Lower lobe of right lung (tissue), 2 donors: ENCODE data around the gene TRIM40. TPM values are rescaled to one million over a fixed set of nuclear protein-coding genes. Genes with fewer than 3 reads are reported as not detected.

ENCODE experiments used
- ATAC-seq, 2 donors: fragments of 200-7000 bp; cut with Tn5 transposase; one replicate each; pipeline ENCODE4 v1.9.1; 2020 to 2022; ENCODE audit warnings: mild to moderate bottlenecking in 2 of 2, moderate library complexity in 2 of 2
- DNase-seq: peaks from one replicate; pipeline ENCODE4 v3.0.0-alpha.2; 2020
- H3K27ac ChIP-seq: fragments of 200-600 bp; one replicate; pipeline ENCODE4 v1.8.0; 2022
- H3K27me3 ChIP-seq: fragments of 200-600 bp; one replicate; pipeline ENCODE4 v1.8.0; 2022; ENCODE audit warnings: low read depth
- H3K36me3 ChIP-seq: fragments of 200-600 bp; one replicate; pipeline ENCODE4 v1.8.0; 2022; ENCODE audit warnings: mild to moderate bottlenecking
- H3K4me1 ChIP-seq: fragments of 200-600 bp; one replicate; pipeline ENCODE4 v1.8.0; 2022
- H3K4me3 ChIP-seq: fragments of 200-600 bp; one replicate; pipeline ENCODE4 v1.8.0; 2022; ENCODE audit warnings: mild to moderate bottlenecking
- H3K9me3 ChIP-seq: fragments of 200-600 bp; one replicate; pipeline ENCODE4 v1.8.0; 2022
- CTCF ChIP-seq: fragments of 200-600 bp; IDR thresholded peaks from one replicate; pipeline ENCODE4 v1.8.0; 2022; ENCODE audit warnings: antibody characterized with exemption, mild to moderate bottlenecking
- intact Hi-C: fragments of 100-400 bp; cut with DNase I; formaldehyde crosslinking; loops from one replicate; pipeline ENCODE4 v1.11.0; 2022
- total RNA-seq: library from RNA; stranded (reverse); fragmentation: NEBNext Ultra II Directional; extraction: Animal tissue kit (Norgen Biotek cat#: 25700); gene quantifications from one replicate; pipeline ENCODE4 v1.2.1, GENCODE V29; 2021
- donor health status: DM: no; HTN: yes; CAD: no; lungs with severe emphysema.

Gene TRIM40
- total RNA-seq, 1 donor from 2014 or later, result not detected

GRCh38 chr6:30142665-30143064, 6.7 kb downstream of the TRIM40 start:
- intact Hi-C loops, result no loop called here
- no peak for ATAC-seq
- TF ChIP-seq CTCF, result no peak

GRCh38 chr6:30143780-30144179, 7.8 kb downstream of the TRIM40 start:
- ATAC-seq, result no peak

More at GRCh38 chr6:30142665-30143064, 6.7 kb downstream of the TRIM40 start:
- Histone ChIP-seq H3K9me3 (no peaks in the 10 kb centered on the region), H3K4me3 (no peak overlapping the region), H3K4me1 (no peaks in the 10 kb centered on the region), H3K36me3 (no peaks in the 10 kb centered on the region), H3K27ac (no peak overlapping the region), H3K27me3 (peaks cover 19% of the 10 kb centered on the region)
- no peak for DNase-seq

GRCh38 chr6:30144811-30145210, 8.9 kb downstream of the TRIM40 start:
- DNase-seq, result no peak
- no peak for ATAC-seq
- TF ChIP-seq CTCF, result no peak
- intact Hi-C loops, result no loop called here
- Histone ChIP-seq H3K27me3 (peaks cover 24% of the 10 kb centered on the region), H3K4me1 (no peaks in the 10 kb centered on the region), H3K27ac (no peak overlapping the region), H3K4me3 (no peak overlapping the region), H3K9me3 (no peaks in the 10 kb centered on the region), H3K36me3 (no peaks in the 10 kb centered on the region)

More at GRCh38 chr6:30143780-30144179, 7.8 kb downstream of the TRIM40 start:
- TF ChIP-seq CTCF, result no peak
- H3K4me3 ChIP-seq, result no peak overlapping the region
- no peak overlapping the region for H3K27ac ChIP-seq
- DNase-seq, result no peak
- intact Hi-C loops, result no loop called here
- H3K4me1 ChIP-seq, result no peaks in the 10 kb centered on the region
- H3K36me3 ChIP-seq, result no peaks in the 10 kb centered on the region
- peaks cover 24% of the 10 kb centered on the region for H3K27me3 ChIP-seq
- H3K9me3 ChIP-seq, result no peaks in the 10 kb centered on the region

- TF ChIP-seq CTCF, result no peak
- Histone ChIP-seq H3K36me3 (no peaks in the 10 kb centered on the region), H3K4me1 (no peaks in the 10 kb centered on the region), H3K27me3 (peaks cover 24% of the 10 kb centered on the region), H3K27ac (no peak overlapping the region), H3K4me3 (no peak overlapping the region), H3K9me3 (no peaks in the 10 kb centered on the region)
- no peak for ATAC-seq
- no peak for DNase-seq
- intact Hi-C loops, result no loop called here
These were observed 9.9 kb downstream of the TRIM40 start for GRCh38 chr6:30145818-30146217.

- intact Hi-C loops, result no loop called here
These were observed 11.2 kb downstream of the TRIM40 start for GRCh38 chr6:30147096-30147495.

More at GRCh38 chr6:30147096-30147495, 11.2 kb downstream of the TRIM40 start:
- DNase-seq (no peak), ATAC-seq (no peak)
- Histone ChIP-seq H3K4me3 (no peak overlapping the region), H3K27me3 (peaks cover 24% of the 10 kb centered on the region), H3K36me3 (no peaks in the 10 kb centered on the region), H3K4me1 (no peaks in the 10 kb centered on the region), H3K9me3 (no peaks in the 10 kb centered on the region), H3K27ac (no peak overlapping the region)
- no peak for TF ChIP-seq CTCF
